Central memory CD4-positive, alpha-beta T cell (primary cell): ENCODE results near the gene IRAK2.
"Not testable (repeated sequence)": the region's sequence is repeated elsewhere in the genome, so short reads cannot be mapped to it uniquely, and the experiment has no call there.

Experiments used
- DNase-seq: peaks from one replicate; pipeline ENCODE4 v3.0.0; 2022

Gene IRAK2

GRCh38 chr3:10260211-10260701 lies 95.5 kb downstream of the IRAK2 start:
- no peak for DNase-seq

- no peak for DNase-seq
These were observed 97.3 kb downstream of the IRAK2 start for GRCh38 chr3:10262027-10262426.

- peak; percentile 62 for DNase-seq
These were observed 99.1 kb downstream of the IRAK2 start for GRCh38 chr3:10263646-10264363.

GRCh38 chr3:10265833-10266232 lies 101.1 kb downstream of the IRAK2 start:
- no peak for DNase-seq

- DNase-seq: not testable (repeated sequence)
These were observed 102.2 kb downstream of the IRAK2 start for GRCh38 chr3:10266936-10267335.

GRCh38 chr3:10268116-10268515 lies 103.4 kb downstream of the IRAK2 start:
- DNase-seq: no peak

- DNase-seq: no peak
These were observed 104.2 kb downstream of the IRAK2 start for GRCh38 chr3:10268930-10269329.

- DNase-seq: no peak
These were observed 104.7 kb downstream of the IRAK2 start for GRCh38 chr3:10269443-10269842.

DNA sequence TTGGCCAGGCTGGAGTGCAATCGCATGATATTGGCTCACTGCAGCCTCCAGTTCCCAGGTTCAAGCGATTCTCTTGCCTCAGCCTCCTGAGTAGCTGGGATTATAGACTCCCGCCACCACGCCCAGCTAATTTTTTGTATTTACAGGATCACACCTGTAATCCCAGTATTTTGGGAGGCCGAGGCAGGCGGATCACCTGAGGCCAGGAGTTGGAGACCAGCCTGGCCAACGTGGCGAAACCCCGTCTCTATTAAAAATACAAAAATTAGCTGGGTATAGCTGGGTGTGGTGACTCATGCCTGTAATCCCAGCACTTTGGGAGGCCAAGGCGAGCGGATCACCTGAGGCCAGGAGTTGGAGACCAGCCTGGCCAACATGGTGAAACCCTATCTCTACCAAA lies 107.8 kb downstream of the IRAK2 start:
- DNase-seq: not testable (repeated sequence)

GRCh38 chr3:10272977-10273376 lies 108.3 kb downstream of the IRAK2 start:
- DNase-seq: no peak

GRCh38 chr3:10273702-10274305 lies 109.1 kb downstream of the IRAK2 start:
- DNase-seq: no peak

GRCh38 chr3:10274601-10275000 lies 109.9 kb downstream of the IRAK2 start:
- no peak for DNase-seq

DNA sequence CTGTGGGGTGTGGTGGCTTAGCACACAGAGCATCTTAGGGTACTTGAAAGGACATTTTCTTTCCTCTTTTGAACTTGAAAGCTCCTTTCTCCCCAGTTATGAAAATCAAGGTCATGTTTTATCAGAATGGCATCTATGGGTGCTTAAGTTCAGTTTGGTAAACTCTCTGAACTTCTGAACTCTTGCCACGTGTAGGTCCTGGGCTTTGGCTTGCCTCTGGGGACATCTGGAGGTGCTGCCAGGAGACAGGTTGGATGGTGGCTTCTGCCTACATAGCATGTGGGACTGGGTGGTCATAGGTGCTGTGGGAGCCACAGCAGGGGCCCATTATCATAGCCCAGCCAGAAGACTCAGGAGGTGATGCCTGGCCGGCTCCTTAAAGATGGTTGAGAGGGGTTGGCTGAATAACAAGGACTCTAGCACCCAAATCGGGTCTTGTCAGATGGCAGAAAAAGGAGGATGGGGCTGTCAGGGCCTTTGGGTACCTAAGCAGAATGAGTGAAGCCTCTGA lies 112.5 kb downstream of the IRAK2 start:
- no peak for DNase-seq

DNA sequence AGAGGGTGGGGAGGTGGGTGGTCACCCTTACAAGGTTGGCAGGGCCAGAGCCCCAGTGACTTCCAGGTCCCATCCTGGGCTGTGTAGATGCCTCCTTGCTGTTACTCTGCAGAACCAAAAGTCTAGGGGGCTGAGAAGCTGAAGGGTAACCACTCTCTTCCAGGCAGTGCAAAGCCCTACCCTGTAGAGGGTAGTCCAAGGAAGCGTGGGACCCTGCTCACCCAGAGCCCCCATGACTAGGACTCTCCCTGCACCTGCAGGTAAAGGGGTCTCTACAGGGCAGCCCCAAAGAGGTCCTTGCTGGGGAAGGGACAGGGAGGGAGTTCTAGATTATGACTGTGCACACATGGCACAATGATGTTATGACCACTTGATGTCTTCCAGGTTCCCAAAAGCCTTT lies 113.8 kb downstream of the IRAK2 start:
- DNase-seq: no peak

GRCh38 chr3:10279384-10280176 lies 114.9 kb downstream of the IRAK2 start:
- DNase-seq: no peak

DNA sequence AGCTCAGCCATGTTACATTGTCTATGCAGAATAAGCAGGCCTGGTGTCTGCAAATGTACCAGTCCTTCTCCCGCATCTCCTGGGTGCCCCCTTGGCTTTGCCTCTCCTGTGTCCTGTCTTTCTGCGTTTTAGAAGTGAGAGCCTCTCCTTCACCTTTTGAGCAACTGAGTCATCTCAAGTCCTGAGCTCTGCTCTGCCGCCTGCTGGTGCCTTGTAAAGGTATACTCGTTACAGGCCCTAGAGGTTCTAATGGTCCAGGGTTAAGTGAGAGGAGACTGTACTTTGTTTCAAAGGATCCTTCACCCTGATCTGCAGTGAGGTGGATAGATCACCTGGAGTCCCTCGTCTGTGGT lies 115.4 kb downstream of the IRAK2 start:
- DNase-seq: no peak

GRCh38 chr3:10280571-10280970 lies 115.9 kb downstream of the IRAK2 start:
- DNase-seq: no peak

DNA sequence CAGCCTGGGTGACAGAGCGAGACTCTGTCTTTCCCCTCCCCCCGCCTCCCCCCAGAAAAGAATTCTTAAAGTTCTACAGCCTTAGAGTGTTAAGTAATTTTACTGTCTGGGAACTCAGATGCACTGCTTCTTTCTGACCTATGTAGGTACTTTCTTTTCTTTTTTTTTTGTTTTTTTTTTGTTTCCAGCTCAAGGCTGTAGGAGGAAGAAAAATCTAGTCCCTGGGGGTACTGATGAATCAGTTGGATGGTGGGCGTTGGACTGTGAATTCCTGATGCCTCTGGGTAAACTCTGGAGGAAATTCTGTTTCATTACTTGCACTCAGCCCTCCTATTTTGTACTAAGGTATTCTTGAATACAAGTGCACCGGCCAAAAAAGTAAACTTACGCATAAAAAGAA lies 117.2 kb downstream of the IRAK2 start:
- no peak for DNase-seq

DNA sequence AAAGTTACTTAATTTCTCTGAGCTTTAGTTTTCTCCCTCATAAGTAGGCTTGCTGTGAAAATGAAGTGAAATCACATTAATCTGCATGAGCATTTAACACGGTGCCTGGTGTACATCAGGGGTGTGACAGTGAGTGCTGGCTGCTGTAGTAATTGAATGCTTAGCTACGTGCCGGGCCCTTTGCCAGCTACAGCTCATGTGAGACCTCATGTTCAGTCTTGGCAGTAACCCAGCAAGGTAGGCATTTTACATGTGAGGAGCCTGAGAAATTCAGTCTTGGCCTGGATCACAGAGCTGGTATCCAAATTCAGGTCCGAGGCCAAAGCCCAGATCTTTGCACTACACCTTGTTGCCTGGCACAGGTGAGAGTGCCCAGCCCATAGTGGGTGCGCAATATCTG lies 118.9 kb downstream of the IRAK2 start:
- no peak for DNase-seq

DNA sequence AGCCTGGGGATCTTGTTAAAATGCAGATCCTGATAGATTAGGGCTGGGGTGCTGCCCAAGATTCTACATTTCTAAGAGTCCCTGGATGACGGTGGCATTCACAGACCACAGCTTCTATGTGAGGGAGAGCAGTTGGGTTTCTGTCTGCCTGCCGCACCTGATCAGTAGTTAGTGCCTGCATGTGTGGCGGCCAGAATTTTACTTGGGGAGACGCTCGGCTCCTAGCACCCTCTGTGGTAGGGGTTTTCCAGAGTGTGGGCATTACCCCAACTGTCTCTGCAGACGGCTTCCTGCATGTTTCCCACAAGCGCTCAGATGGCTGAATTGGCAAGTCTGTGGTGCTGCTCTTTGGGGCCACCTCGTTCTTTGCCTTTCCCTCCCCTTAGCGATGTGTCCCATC lies 119.8 kb downstream of the IRAK2 start:
- peak; percentile 71 for DNase-seq

- no peak for DNase-seq
These were observed 120.8 kb downstream of the IRAK2 start for GRCh38 chr3:10285272-10286132.

DNA sequence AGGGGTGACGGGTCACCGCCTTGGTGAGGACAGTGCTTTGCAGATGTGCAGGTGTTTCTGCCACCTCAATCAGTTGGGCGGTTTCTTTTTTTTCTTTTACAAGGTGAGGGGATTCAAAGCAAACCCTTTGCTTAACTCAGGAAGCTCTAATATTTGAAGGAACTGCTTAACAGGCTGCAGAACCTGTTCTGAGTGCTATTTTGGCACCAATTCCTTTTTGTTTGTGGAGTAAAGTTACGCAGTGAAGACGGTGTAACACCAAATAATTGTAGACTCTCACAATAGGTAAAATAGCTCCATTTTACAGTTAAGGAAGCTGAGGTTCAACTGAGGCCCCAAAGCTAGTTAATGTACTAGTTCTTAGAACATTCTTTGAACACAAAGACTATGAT lies 121.4 kb downstream of the IRAK2 start:
- DNase-seq: no peak
